Fibroblast of lung (primary cell): ENCODE measurements around the gene TBX4.

Experiments used
- EZH2 ChIP-seq: IDR thresholded peaks from 2 replicates; pipeline ENCODE4 v1.5.1; 2012; ENCODE audit warnings: low read length, control low read depth, mild to moderate bottlenecking; ENCODE audit errors: missing control alignments
- TF ChIP-seq, protein P1 (sequence below), 2 donors: IDR thresholded peaks in 1 of 2; conservative IDR thresholded peaks in 1 of 2; 1 replicate in 1 of 2; 2 replicates in 1 of 2; pipeline ENCODE4 v1.5.1; 2011 to 2012; ENCODE audit warnings: low read length in 2 of 2, control low read depth in 1 of 2, inconsistent platforms in 1 of 2, low read depth in 1 of 2, mild to moderate bottlenecking in 1 of 2

DNA sequence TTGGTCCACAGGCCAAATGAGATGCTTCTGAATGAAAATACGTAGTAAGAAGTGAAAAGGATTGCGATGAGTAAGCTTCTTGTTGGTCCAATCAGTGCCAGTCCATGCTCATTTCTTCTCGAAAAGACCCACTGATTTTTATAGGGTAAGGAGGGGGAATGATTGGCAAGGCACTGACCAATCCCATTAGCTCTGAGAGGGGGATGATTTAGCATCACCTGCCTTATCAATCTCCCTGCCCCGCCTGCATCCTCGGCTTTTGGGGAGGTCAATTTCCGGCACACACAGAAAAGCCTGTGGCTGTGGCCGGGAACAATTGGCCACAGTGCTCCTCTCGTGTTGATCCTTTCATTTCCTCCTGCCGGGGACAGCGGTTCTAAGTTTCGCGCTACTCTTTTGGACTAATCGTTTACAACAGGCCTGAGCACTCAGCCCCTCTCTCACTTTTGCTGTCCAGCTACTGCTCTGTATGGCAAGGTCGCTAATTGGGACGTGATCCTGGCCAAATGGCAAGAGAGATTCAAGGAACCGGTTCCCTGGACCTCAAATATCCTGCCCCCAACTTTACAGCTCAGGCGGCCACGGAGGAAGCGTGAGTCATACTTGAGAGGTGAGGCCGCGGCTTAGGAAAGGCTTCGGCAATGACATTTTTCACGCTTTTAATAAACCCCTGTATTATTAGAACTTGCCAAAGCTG, 43.1 kb downstream of the TBX4 start:
- TF ChIP-seq, protein P1, sequence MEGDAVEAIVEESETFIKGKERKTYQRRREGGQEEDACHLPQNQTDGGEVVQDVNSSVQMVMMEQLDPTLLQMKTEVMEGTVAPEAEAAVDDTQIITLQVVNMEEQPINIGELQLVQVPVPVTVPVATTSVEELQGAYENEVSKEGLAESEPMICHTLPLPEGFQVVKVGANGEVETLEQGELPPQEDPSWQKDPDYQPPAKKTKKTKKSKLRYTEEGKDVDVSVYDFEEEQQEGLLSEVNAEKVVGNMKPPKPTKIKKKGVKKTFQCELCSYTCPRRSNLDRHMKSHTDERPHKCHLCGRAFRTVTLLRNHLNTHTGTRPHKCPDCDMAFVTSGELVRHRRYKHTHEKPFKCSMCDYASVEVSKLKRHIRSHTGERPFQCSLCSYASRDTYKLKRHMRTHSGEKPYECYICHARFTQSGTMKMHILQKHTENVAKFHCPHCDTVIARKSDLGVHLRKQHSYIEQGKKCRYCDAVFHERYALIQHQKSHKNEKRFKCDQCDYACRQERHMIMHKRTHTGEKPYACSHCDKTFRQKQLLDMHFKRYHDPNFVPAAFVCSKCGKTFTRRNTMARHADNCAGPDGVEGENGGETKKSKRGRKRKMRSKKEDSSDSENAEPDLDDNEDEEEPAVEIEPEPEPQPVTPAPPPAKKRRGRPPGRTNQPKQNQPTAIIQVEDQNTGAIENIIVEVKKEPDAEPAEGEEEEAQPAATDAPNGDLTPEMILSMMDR (conservative IDR thresholded peaks at IDR 0.05 in 1 of 2, IDR thresholded peaks at IDR 0.05 in 1 of 2; ENCODE audit: low read depth in 1 of 2, low read length in 2 of 2) = no peak
- no peak for TF ChIP-seq EZH2
